IPS-20b (cell line): ENCODE results near the gene CPSF4.

Experiments
- H3K27ac ChIP-seq: one replicate; pipeline ENCODE4 v1.5.1; 2013; ENCODE audit warnings: low read length
- H3K27me3 ChIP-seq: 2 replicates; pipeline ENCODE4 v1.6.1; 2013; ENCODE audit warnings: mild to moderate bottlenecking, low read length, inconsistent platforms; ENCODE audit not compliant: insufficient read depth
- H3K36me3 ChIP-seq: 2 replicates; pipeline ENCODE4 v1.6.1; 2013; ENCODE audit warnings: low read depth, mild to moderate bottlenecking, inconsistent platforms, low read length, moderate library complexity; ENCODE audit not compliant: insufficient read depth
- H3K4me1 ChIP-seq: 2 replicates; pipeline ENCODE4 v1.6.1; 2013; ENCODE audit warnings: mild to moderate bottlenecking, control low read depth, inconsistent platforms, low read length, moderate library complexity; ENCODE audit not compliant: insufficient read depth
- H3K4me3 ChIP-seq: 2 replicates; pipeline ENCODE4 v1.5.1; 2013; ENCODE audit warnings: mild to moderate bottlenecking, low read length, inconsistent platforms
- H3K9ac ChIP-seq: 2 replicates; pipeline ENCODE4 v1.6.1; 2013; ENCODE audit warnings: low read depth, mild to moderate bottlenecking, inconsistent platforms, low read length, moderate library complexity
- H3K9me3 ChIP-seq: 2 replicates; pipeline ENCODE4 v1.6.1; 2013; ENCODE audit warnings: mild to moderate bottlenecking, low read depth, low read length, inconsistent platforms; ENCODE audit not compliant: insufficient read depth

Gene CPSF4

GRCh38 chr7:99438573-99439480, at the start of gene CPSF4, which contains the start of gene PTCD1:
CPSF4 (plus strand) TSS chr7:99438943; CDS start chr7:99439083, 140 bp downstream.
PTCD1 (minus strand) TSS chr7:99438798; CDS start chr7:99435242, 3,556 bp downstream.
- Histone ChIP-seq H3K27ac (no peak within 1 kb of the TSS), H3K27me3 (no peaks in the 10 kb centered on the region), H3K9ac (peak within 1 kb of the TSS; percentile 89), H3K4me3 (peak within 1 kb of the TSS; percentile 98), H3K9me3 (no peaks in the 10 kb centered on the region), H3K36me3 (peaks cover 43% of the 10 kb centered on the region), H3K4me1 (peaks cover 13% of the 10 kb centered on the region)

- no peaks in the 10 kb centered on the region for H3K27me3 ChIP-seq
- peaks cover 4% of the 10 kb centered on the region; the same call in 1 of the 2 replicates for H3K4me1 ChIP-seq
- H3K4me3 ChIP-seq = no peak overlapping the region
- H3K9ac ChIP-seq = no peak overlapping the region
- H3K9me3 ChIP-seq = no peaks in the 10 kb centered on the region
- H3K36me3 ChIP-seq = peaks cover 51% of the 10 kb centered on the region
- H3K27ac ChIP-seq = no peak overlapping the region
Observed at GRCh38 chr7:99389772-99390171, 49.0 kb upstream of the CPSF4 start.

DNA sequence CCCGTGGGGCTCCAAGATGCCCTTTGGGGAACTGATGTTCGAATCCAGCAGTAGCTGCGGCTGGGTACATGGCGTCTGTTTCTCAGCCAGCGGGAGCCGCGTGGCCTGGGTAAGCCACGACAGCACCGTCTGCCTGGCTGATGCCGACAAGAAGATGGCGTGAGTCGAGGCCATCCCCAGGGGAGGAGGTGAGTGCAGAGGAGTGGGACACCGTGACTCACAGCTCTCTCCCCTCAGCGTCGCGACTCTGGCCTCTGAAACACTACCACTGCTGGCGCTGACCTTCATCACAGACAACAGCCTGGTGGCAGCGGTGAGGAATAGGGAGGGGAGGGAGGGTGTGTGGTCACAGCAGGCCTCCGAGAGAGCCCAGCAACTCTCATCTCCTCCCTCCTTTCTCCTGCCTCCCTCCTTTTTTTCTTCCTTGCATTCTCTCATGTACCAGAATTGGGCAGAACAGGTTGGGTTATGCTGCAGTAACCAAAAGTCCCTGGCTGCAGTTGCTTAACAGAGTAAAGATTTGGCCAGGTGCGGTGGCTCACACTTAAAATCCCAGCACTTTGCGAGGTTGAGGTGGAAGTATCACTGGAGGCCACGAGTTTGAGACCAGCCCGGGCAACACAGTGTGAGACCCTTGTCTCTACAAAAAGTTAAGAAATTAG, 47.7 kb upstream of the CPSF4 start:
- H3K36me3 ChIP-seq = peaks cover 64% of the 10 kb centered on the region

DNA sequence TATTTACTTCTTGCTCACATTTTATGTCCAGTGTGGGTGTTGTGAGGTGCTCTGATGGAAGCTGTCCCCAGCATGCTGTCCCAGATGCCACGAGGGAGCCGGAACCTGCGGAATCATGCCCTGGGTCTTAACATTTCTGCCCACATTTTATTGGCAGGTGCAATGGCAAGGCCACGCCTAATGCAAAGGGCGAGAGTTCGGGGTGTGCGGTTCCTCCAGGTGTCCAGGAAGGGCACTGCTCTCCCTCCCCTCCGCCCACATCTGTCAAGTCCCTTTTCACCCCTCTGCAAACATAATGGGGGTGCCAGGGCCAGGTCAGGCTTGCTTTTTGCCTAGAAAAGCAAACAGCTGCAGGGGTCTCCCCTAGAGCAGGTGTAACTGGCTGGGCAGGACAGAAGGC, 46.7 kb upstream of the CPSF4 start:
- no peaks in the 10 kb centered on the region for H3K27me3 ChIP-seq

More for the DNA sequence above, 47.7 kb upstream of the CPSF4 start:
- Histone ChIP-seq H3K27ac (no peak overlapping the region), H3K9me3 (no peaks in the 10 kb centered on the region), H3K27me3 (no peaks in the 10 kb centered on the region), H3K9ac (no peak overlapping the region), H3K4me1 (peaks cover 4% of the 10 kb centered on the region; the same call in 1 of the 2 replicates), H3K4me3 (no peak overlapping the region)

GRCh38 chr7:99392659-99393354, 45.9 kb upstream of the CPSF4 start:
- Histone ChIP-seq H3K36me3 (peaks cover 69% of the 10 kb centered on the region), H3K9me3 (no peaks in the 10 kb centered on the region), H3K4me1 (peaks cover 4% of the 10 kb centered on the region; the same call in 1 of the 2 replicates), H3K27me3 (no peaks in the 10 kb centered on the region), H3K4me3 (peak overlapping the region; percentile 93), H3K9ac (peak overlapping the region; percentile 85), H3K27ac (peak overlapping the region; percentile 7)

More for the DNA sequence above, 46.7 kb upstream of the CPSF4 start:
- Histone ChIP-seq H3K4me1 (peaks cover 4% of the 10 kb centered on the region; the same call in 1 of the 2 replicates), H3K36me3 (peaks cover 63% of the 10 kb centered on the region), H3K4me3 (peak overlapping the region; percentile 93), H3K27ac (no peak overlapping the region), H3K9me3 (no peaks in the 10 kb centered on the region), H3K9ac (peak overlapping the region; percentile 85; the same call in 1 of the 2 replicates)

DNA sequence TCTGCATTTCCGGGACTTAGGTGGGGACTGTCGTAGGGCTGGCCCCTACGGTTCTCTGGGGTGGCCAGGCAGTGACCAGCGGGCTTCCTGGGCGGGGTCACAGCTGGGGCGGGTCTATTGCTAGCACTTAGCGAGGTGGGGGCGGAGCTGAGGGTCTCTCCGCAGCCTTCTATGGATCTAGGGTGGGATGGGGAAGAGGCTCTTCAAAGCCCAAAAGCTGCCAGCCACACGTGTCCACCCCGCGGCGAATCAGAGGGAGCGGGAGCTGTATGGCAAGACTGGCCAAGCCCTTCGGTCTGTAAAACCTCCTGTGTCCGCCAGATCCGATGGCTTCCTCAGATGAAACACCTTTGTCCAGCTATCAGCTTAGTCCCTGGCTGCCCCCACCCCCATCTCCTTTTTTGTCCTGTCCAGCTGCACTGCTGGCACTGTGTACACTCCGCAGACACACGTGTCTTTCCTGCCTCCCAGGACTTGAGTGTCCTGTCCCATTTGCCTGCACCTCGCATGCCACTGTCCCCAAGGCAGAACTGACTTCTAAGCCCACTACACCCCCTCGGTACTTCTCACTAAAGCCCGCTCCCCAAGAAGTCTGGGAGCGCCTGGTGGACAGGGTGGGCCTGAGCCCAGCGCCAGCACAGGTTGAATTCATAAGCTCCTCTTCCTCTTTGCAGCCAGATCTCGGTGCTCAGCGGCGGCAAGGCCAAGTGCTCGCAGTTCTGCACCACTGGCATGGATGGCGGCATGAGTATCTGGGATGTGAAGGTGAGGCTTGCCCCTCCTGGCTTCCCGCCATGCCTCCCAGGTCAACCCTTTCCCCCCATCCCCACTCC, 45.2 kb upstream of the CPSF4 start:
- peak overlapping the region; percentile 85 for H3K9ac ChIP-seq
- peak overlapping the region; percentile 7 for H3K27ac ChIP-seq
- no peaks in the 10 kb centered on the region for H3K9me3 ChIP-seq
- H3K36me3 ChIP-seq = peaks cover 70% of the 10 kb centered on the region
- peaks cover 4% of the 10 kb centered on the region; the same call in 1 of the 2 replicates for H3K4me1 ChIP-seq
- H3K4me3 ChIP-seq = peak overlapping the region; percentile 93
- no peaks in the 10 kb centered on the region for H3K27me3 ChIP-seq

GRCh38 chr7:99394188-99394502, 44.6 kb upstream of the CPSF4 start:
- Histone ChIP-seq H3K27ac (no peak overlapping the region), H3K36me3 (peaks cover 75% of the 10 kb centered on the region), H3K4me3 (no peak overlapping the region), H3K9me3 (no peaks in the 10 kb centered on the region), H3K4me1 (peaks cover 4% of the 10 kb centered on the region; the same call in 1 of the 2 replicates), H3K9ac (peak overlapping the region; percentile 85; the same call in 1 of the 2 replicates), H3K27me3 (no peaks in the 10 kb centered on the region)

DNA sequence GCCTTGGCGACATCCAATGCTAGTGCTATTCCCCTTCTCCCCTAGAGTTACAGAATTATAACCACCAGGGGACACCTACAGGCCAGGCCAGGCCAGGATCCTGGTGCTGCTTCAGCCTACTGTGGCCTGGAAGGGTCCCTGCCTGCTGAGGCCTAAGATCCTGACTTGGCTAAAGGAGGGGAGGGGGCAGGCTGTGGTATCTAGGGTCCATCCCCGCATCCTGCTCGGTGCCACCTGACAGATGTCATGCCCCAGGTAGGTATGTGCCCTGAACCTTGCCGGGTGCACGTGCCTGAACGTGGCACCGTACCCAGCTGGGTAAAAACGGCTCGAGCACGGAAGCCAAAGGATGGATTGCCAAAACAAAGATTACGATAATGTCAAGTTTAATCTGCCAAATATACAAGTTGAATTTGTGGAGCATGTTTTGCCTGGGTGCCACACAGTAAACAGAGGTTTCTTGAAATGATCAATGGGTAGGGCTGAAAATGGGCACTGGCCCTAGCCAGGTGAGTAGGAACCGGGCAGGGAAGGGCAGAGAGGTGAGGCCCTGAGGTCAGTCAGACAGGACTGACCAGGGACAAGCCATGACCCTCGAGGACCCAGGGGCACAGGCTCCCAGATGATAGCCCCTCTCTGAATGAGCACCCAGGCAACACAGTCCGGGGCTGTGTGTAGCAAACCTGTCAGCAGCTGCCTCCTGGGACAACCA, 43.0 kb upstream of the CPSF4 start:
- no peak overlapping the region for H3K27ac ChIP-seq

GRCh38 chr7:99396418-99397296, 42.1 kb upstream of the CPSF4 start:
- Histone ChIP-seq H3K4me1 (peaks cover 4% of the 10 kb centered on the region; the same call in 1 of the 2 replicates), H3K36me3 (peaks cover 75% of the 10 kb centered on the region)

More for the DNA sequence above, 43.0 kb upstream of the CPSF4 start:
- H3K4me3 ChIP-seq = no peak overlapping the region
- no peaks in the 10 kb centered on the region for H3K9me3 ChIP-seq
- no peak overlapping the region for H3K9ac ChIP-seq
- peaks cover 75% of the 10 kb centered on the region for H3K36me3 ChIP-seq
- H3K27me3 ChIP-seq = no peaks in the 10 kb centered on the region
- peaks cover 4% of the 10 kb centered on the region; the same call in 1 of the 2 replicates for H3K4me1 ChIP-seq

More at GRCh38 chr7:99396418-99397296, 42.1 kb upstream of the CPSF4 start:
- Histone ChIP-seq H3K27me3 (no peaks in the 10 kb centered on the region), H3K9ac (no peak overlapping the region), H3K9me3 (no peaks in the 10 kb centered on the region), H3K27ac (no peak overlapping the region), H3K4me3 (no peak overlapping the region)
